ENCODE data around the gene NTNG1.
"Not testable (repeated sequence)": the region's sequence is repeated elsewhere in the genome, so short reads cannot be mapped to it uniquely, and the experiment has no call there.

NTNG1 gene

GRCh38 chr1:107145637-107146036, 4.8 kb downstream of the NTNG1 start:
- DNase-seq: no peak

- DNase-seq: no peak
Measured at GRCh38 chr1:107147843-107148242, 7.0 kb downstream of the NTNG1 start.

- no peak for DNase-seq
Measured at GRCh38 chr1:107149946-107150345, 9.1 kb downstream of the NTNG1 start.

- no peak for DNase-seq
Measured at GRCh38 chr1:107151295-107151694, 10.5 kb downstream of the NTNG1 start.

DNA sequence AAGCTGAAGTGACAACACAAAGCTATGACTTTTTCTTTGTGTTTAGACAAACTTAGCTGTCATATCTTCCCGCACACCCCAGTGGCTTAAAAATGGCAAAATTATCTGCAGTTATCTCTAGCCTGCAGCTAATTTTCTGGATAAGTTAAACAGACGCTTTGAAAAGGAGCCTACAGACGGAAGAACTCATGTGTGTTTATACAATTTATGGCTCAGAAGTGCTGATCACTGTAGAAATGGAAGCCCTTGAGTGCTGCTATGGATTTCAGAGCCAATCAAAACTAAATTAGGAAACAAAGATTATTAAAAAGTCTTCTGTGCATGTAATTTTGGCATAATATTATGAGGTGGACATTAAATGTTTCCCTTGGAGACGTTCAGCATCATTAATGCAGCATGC, 11.6 kb downstream of the NTNG1 start:
- DNase-seq: no peak

GRCh38 chr1:107153014-107153413, 12.2 kb downstream of the NTNG1 start:
- no peak for DNase-seq

DNA sequence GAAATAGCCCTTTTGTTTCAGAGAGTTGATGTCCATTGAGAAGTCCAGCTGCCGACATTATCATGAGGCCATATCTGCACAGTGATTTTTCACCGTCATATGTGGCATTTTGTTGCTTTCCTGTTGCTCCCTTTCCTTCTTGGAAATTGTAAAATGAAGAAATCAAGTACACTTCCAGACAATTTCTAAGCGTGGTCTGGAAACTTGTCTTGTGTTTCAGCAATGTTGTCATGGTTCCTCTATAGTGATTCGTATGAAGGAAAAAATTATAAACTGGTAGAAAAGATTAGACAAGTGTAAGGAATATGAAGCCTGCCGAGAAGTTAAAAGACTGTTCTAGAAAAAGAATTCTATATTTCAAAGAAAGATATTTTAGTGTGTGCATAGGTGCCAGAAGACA, 17.7 kb downstream of the NTNG1 start:
- DNase-seq: no peak

DNA sequence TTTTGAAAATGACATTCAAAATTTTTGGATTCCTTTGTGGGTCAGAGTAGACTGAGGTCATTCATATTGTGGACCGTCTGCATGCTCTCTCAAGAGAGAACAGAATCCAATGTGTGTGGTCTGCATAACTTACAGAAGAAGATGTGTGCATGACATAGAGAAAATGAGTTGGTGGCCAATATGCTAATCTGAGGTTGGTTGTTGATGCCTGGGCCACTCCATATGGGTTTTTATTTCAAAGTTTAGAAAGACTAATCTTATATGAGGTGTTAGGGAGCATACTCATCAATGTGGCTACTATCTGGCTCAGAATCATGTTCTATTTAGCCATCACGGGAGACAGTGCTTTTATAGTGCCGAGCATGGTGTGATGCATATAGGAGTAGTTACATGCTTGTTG, 18.2 kb downstream of the NTNG1 start:
- no peak for DNase-seq

- no peak for DNase-seq
Measured at GRCh38 chr1:107162745-107163144, 21.9 kb downstream of the NTNG1 start.

- not testable (repeated sequence) for DNase-seq
Measured at GRCh38 chr1:107164901-107165300, 24.1 kb downstream of the NTNG1 start.

DNA sequence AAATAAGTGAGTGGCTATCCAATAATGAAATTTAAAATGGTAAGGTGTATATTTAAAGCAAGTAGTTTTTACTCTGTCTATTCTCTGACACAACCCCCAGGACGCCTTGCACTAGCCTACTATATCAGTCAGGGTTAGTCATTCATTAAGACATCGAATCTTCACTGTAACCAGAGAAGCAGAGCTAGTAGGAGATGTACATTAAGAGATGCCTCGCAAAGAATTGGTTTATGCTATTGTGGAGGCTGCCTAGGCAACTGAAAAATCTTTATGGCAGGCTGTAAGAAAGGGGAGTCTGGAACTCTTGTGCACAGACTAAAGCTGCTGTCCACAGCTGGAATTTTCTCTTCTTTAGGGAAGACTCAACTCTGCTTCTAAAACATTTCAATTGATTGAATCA, 28.8 kb downstream of the NTNG1 start:
- no peak for DNase-seq

GRCh38 chr1:107171333-107171732, 30.5 kb downstream of the NTNG1 start:
- DNase-seq: no peak

DNA sequence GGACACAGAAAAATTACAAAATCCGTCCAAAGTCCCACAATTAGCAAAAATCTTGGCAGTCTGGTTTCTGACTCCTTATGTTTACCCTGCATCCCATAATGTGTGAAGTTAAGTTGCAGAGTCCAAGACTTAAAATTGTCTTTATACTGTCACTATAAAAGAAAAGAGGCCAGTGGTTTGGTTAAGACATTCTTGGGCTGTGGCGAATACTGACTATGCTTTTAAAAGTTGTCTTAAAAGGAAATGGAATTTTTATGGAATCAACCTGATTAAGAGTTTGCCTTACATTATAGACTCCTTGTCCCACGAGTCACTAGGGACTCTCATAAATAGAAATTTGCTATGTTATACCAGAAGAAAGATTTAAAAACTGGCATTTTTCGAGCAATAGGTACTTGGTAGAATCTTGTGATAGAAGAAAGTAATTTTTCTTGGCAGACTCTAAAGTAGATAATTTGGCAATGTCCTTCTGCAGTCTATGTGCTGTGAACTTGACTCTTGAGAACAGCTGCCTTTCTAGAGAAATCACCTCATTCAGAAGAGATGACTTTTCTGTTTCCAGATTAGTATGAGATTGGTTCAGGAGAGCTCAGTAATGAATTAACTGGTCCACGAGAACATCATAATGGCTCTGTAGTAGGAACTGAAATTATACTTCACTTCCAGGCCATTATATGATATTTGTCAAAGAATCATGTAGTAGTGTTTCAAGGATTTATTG, 31.8 kb downstream of the NTNG1 start:
- no peak for DNase-seq

GRCh38 chr1:107175102-107175909, 34.5 kb downstream of the NTNG1 start:
- DNase-seq: no peak

DNA sequence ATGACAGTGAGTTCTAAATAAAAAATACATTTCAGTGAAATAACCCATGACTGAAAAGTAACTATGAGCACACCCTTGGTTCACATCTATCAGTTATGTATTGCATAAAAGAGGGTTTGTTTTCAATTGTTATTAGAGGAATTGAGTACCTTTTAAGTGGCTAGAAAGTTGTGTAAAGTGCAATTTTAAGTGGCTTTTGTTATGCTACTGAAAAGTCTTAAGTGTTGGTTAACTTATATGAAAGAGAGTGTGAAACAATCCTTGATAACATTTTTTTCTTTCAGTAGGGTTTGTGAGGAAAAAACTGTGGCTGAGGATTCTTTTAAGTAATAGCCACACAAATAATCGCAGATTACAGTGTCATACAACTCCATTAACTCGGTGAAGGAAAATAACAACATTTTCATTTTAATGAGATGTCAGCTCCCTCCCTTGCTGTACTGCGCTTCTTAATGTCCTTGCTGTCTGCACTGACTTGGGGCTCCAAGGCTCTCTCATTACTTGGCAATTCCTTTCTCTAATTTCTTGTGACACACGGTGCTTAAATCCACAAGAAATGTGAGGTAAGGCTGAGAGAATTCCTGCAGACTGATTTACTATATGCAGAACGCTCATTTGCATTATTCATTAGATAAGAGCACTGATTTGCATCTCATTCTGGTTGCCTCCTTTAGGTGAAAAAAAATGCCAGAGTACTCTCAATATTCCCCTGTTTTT, 40.6 kb downstream of the NTNG1 start:
- no peak for DNase-seq

DNA sequence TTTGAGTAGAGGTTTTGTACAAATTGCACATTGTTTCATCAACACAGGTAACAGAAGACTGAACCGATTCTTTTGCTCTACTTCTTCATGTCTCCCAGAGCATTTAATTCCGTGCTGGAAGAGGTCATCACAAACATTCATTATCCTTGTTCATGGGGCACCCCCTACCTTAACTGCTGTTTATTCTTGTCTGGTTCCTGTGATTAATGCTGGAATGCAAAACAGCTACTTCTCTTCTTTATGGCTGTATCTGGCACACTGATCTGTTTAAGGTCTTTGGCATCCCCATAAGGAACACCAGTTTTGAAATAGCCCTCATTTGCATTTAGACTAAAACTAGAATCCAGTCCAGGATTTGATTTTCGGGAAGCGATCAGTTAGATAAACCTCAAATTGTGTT, 42.2 kb downstream of the NTNG1 start:
- no peak for DNase-seq

GRCh38 chr1:107184888-107185287, 44.0 kb downstream of the NTNG1 start:
- DNase-seq: no peak

GRCh38 chr1:107187399-107187798, 46.6 kb downstream of the NTNG1 start:
- DNase-seq: no peak

- no peak for DNase-seq
Measured at GRCh38 chr1:107188160-107188559, 47.3 kb downstream of the NTNG1 start.

- DNase-seq: no peak
Measured at GRCh38 chr1:107194380-107194779, 53.5 kb downstream of the NTNG1 start.

GRCh38 chr1:107195476-107195875, 54.6 kb downstream of the NTNG1 start:
- no peak for DNase-seq

- DNase-seq: peak; percentile 3 to 4
Measured at GRCh38 chr1:107196973-107197562, 56.2 kb downstream of the NTNG1 start.

DNA sequence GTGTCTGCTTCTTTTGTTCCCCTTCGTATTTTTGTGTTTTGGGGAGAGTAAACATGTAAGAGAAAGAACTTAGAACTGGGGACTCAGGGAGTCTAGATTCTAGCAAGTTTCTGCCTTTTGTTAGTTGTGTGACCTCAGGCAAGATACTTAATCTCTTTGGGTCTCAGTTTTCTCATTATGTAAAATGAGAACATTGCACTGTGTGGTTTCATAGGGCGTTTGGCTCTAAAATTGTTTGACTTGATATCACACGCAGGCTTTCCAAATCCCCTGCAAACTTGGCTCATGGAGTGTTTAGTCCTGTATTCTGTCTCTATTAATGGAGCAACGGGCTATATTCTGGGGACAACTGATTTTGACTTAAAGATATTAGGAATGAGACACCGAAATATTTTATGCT, 57.7 kb downstream of the NTNG1 start:
- DNase-seq: no peak
